HG03280 (cell line): Measurements from ENCODE around the gene SH2D4B.
"Not testable (repeated sequence)": the region's sequence is repeated elsewhere in the genome, so short reads cannot be mapped to it uniquely, and the experiment has no call there.

Source experiments
- ATAC-seq: cut with Tn5 transposase; IDR thresholded peaks from one replicate; pipeline ENCODE4 v1.9.1; 2021; ENCODE audit warnings: mild to moderate bottlenecking, moderate library complexity; ENCODE audit not compliant: unreplicated experiment

The SH2D4B gene

DNA sequence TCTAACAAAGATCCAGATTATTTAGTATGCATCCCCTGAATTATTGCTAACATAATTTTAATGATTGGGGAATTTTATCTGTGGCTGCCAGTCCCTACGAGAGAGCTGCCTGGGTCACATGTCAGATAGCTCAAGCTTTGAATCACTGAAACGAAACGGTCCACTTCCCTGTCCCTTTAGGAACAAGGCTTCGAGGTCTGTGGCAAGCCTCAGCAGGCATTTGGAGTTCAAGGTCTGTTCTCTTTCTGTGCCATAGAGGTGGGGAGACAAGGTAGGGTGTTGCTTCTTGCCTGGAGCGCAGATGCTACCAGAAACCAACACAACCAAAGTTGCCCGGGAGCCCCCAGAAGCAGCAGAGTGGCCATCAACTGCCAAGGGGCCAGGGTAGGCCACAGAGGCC, 13.9 kb upstream of the SH2D4B start:
- ATAC-seq = no peak

- ATAC-seq = no peak
Observed at GRCh38 chr10:80524190-80524909, 13.4 kb upstream of the SH2D4B start.

DNA sequence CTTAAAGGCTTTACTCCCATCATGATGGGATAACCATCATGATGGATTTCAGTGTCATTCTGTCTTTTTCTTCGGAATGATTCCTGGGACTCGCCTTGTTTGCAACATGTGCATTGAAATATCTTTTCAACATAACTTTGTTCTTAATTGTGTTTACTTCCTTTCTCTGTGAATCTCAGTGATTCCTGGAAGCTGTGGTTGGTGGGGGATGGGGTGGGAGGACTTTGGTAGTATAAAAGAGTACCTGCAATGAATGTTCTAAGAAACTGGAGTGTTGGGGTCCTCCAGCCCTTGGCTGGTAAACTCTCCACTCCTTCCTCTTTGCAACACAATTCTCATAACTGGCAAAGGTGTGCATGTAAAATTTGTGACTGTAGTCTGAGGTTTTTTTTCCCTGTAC, 11.5 kb upstream of the SH2D4B start:
- ATAC-seq = no peak

GRCh38 chr10:80526742-80527141, 11.0 kb upstream of the SH2D4B start:
- no peak for ATAC-seq

GRCh38 chr10:80528185-80528700, 9.5 kb upstream of the SH2D4B start:
- ATAC-seq = no peak

- ATAC-seq = no peak
Observed at GRCh38 chr10:80528901-80529300, 8.8 kb upstream of the SH2D4B start.

DNA sequence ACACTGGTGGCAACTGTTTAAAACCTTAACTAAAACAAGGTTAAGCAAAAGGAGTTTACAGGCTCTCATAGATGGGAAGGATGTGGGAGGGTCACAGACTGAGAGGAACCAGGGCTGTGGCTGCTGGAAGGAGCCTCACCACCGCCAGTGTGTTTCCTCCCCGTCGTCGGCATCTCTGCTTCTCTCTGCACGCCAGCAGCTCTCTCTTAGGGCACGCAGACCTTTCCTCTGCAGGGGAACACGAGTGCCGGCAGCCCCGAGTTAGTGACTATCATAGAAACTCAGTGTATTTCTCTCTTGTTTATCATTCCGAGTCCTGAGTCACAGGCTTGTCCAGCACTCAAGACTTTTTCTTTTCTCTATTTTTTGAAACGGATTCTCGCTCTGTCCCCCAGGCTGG, 8.1 kb upstream of the SH2D4B start:
- no peak for ATAC-seq

DNA sequence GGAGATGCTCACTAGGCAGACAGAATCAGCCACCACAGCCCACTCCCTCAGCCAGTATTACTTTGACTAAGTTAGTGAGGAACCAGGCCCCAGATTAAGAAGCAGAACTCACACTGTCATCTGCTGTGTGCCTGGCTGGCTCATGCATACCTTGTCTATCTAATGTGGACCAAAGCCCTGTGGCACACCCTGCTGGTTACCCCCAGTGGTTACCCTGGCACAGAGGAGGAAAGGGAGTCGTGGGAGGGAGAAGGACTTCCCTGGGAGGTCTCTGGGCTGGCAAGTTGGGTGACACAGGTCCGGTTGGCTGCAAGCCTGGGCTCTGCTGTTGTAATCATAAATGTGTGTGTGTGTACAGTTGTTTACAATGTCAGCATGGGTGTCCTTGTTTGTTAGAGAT, 7.5 kb upstream of the SH2D4B start:
- no peak for ATAC-seq

- no peak for ATAC-seq
Observed at GRCh38 chr10:80530816-80531215, 6.9 kb upstream of the SH2D4B start.

- no peak for ATAC-seq
Observed at GRCh38 chr10:80532571-80532970, 5.1 kb upstream of the SH2D4B start.

- not testable (repeated sequence) for ATAC-seq
Observed at GRCh38 chr10:80534059-80534458, 3.6 kb upstream of the SH2D4B start.

GRCh38 chr10:80534646-80535045, 3.1 kb upstream of the SH2D4B start:
- not testable (repeated sequence) for ATAC-seq

- ATAC-seq = peak; percentile 88
Observed at GRCh38 chr10:80535671-80536360, 1.9 kb upstream of the SH2D4B start.

DNA sequence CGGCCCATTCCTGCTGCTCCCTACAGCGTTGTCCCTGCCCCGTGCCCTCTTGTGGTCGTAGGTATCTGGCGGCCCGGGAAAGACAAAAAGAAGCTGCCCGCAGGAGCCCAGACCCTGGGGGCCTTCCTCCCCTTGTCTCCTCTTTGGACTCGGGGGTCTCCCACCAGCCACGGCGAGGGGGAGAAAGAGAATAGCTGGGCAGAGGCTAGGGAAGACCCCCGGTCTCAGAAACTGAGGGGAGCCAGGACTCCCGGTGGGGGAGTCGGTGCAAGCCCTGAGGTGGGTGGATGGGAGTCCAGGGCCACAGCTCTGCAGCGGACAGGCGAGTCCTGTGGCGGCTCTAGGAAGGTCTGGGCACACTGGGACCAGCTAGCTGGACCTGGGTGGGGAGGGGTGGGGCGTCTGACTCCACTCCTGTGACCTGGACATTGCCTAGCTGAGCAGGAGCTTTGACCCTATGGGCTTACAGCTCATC, 1.3 kb upstream of the SH2D4B start:
- ATAC-seq = no peak

DNA sequence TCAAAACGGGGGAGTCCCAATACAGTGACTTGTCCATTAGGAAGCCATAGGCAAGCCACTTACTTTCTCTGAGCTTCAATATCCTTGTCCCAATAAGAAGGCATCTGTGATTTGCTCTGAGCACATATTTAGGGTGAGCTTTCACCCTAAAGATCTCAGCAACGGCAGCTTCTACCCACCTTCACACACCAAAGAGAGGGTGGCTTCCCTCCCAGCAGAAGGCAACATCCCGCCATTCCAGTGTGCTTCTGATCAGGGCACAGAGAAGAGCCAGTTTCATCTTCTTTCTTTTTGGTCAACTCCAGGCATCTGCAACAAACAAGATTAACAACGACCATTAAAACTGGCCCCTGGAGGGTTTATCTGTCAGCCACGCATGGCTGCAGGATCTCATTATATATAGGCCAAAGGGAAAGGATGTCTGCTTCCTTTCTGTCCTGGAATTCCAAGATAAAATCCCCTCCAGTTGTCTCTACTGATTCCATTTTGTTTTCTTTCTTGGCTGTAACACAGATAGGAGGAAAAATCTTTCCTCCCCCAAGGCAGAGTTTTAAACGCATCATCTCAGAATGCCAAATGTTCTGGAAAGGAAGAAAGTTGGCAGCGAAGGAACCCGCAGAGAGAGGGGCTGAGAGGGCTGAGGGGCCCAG, 491 bp upstream of the SH2D4B start:
- ATAC-seq = no peak

GRCh38 chr10:80538481-80539185, 931 bp downstream of the SH2D4B start:
- no peak for ATAC-seq

- ATAC-seq = no peak
Observed at GRCh38 chr10:80539421-80540031, 1.8 kb downstream of the SH2D4B start.

DNA sequence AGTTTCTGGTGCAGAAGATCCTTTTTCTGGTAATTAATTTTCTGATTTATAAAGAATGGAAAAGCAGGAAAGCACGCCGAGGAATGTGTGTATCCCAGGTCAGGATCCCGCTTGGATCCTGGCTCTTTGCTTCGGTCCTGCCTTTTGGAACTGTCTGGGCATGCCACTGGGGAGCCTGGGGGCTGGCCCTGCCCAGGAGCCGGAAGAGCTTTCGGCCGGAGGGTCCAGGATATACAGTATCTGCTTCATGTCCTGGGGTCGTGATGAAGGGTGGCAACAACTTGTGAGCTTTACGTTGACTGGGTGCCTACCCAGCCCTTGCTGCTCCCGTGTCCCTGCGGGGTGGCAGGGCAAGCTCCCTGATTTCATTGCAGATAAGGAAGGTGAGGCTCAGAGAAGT, 2.4 kb downstream of the SH2D4B start:
- no peak for ATAC-seq

- no peak for ATAC-seq
Observed at GRCh38 chr10:80540618-80540980, 2.9 kb downstream of the SH2D4B start.

- ATAC-seq = peak; percentile 41
Observed at GRCh38 chr10:80540981-80541750, 3.5 kb downstream of the SH2D4B start.
